Fibroblast of mammary gland (primary cell): ENCODE results near the gene SLC16A5.
A peak's percentile ranks its signal among the peaks of the same experiment; 100 is the strongest.

Experiments
- DNase-seq: peaks from one replicate; pipeline ENCODE4 v3.0.0-alpha.2; 2010; ENCODE audit warnings: low read depth
- H3K4me3 ChIP-seq: 2 replicates; pipeline ENCODE4 v1.5.1; 2011; ENCODE audit warnings: low read depth, mild to moderate bottlenecking, low read length, moderate library complexity; ENCODE audit not compliant: control insufficient read depth
- TF ChIP-seq, protein P1 (sequence below): conservative IDR thresholded peaks from 2 replicates; pipeline ENCODE4 v1.5.1; 2011; ENCODE audit warnings: low read depth, low read length, inconsistent platforms; ENCODE audit not compliant: control insufficient read depth, insufficient read depth

SLC16A5 gene

DNA sequence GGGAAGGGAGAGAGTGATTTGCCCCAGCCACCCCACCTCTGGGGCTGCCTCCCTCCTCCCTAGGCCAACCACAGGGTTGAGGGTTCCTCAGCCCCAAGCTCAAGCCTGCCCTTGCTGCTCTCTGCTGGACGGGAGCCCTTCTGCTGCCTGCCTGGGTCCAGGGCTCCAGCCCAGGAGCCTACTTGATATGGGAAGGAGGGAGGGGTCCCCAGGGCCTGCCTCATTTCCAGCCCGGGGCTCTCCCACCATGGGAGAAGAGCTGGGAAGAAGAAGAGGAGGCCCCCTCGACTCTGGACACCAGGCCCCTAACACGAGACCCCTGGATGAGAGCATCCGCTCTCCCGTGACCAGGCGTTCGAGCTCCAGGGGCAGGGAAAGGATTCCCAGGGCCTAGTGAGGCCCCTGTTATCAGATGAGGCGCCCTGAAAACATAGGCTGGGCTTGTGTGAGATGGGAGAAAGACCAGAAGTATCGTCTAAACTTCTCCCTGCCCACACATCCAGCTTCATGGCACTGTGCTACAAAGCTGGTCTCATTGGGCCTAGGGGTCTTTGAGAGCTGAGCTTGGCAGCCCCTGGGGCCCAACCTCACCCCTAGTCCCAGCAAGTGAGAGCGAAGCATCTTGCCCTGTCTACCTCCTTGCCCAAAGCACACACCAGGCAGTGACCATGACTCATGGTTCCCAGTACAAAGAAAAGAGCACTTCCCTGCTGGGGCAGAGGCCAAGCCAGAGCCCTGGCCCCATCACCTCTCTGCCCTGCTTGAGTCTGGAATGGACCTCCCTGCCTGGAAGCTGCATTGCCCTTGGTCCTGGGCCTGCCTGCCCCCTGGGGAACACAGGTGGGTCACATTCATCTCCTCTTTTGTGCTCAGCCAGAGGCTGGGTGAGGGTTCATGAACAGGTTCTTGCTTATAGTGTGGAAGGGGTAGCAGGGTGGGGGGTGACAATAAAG, 987 bp downstream of the SLC16A5 start:
- TF ChIP-seq, protein P1, sequence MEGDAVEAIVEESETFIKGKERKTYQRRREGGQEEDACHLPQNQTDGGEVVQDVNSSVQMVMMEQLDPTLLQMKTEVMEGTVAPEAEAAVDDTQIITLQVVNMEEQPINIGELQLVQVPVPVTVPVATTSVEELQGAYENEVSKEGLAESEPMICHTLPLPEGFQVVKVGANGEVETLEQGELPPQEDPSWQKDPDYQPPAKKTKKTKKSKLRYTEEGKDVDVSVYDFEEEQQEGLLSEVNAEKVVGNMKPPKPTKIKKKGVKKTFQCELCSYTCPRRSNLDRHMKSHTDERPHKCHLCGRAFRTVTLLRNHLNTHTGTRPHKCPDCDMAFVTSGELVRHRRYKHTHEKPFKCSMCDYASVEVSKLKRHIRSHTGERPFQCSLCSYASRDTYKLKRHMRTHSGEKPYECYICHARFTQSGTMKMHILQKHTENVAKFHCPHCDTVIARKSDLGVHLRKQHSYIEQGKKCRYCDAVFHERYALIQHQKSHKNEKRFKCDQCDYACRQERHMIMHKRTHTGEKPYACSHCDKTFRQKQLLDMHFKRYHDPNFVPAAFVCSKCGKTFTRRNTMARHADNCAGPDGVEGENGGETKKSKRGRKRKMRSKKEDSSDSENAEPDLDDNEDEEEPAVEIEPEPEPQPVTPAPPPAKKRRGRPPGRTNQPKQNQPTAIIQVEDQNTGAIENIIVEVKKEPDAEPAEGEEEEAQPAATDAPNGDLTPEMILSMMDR: no peak
- peak overlapping the region; percentile 46 for H3K4me3 ChIP-seq
- peak; percentile 60 for DNase-seq

DNA sequence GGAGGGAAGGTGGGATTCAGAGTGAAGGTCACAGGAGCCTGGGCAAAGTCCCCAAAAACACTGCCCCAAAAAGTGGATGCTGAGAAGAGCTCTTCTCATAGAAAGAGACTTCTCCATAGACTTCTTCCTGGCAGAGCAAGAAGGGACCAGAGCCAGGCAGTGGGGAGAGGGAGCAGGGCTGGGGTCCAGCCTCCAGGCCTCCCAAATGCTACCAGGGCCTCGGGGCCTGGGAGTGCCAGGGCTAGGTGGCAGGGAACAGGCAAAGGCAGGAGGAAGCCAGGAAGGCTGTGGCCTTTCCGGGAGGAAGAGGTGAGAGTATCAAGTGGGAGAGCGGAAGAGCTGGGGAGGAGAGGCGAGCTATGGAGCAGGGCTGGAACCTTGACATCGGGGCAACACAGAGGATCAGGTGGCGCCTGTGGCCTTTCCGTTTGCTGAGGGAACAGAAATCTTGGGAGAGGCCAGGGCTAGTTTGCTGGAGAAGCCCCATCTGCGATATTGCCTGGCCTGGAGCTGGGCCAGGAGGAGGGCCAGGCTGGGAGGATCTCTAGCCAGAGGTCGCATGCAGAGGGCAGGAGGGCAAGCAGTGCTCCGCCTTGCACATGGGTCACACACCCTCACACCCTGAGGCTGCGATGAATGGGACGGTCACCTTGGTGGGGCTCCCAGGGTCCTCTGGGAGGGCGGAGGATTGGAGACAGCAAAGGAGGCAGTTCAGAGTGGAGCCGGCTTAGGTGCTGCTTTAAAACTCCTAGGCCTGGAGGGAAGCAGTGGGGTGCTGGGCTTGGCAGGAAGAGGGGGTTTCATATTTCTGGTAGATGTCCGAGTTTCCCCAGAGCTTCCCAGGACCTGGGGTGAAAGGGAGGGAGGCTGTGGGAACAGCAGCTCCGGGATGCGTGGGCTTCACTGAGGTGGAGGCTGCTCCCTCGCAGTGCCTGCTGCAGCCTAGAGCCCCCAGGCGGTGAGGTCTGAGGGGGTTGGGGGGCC, 3.4 kb downstream of the SLC16A5 start:
- no peak overlapping the region for H3K4me3 ChIP-seq
- TF ChIP-seq, protein P1: no peak
- DNase-seq: no peak

DNA sequence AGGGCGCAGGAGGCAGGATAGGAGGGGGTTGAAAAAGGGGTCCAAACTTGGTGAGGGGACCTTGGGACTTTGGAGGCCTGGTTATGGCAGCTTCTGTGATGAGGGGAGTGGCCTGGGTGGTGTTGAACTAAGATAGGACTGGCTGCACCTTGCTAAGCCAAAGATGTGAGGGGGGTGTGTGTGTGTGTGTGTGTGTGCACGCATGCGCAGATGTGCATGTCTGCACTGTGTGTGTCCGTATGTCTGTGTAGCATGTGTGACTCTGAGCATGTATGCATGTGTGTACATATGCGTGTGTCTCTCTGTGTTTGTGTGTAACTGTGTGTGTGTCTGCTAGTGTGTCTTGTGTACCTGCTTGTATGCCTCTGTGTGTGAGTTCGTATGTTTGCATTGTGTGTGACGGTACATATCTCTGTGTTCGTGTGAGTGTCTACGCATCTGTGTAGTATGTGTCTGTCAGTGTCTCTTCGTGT, 4.1 kb downstream of the SLC16A5 start:
- no peak overlapping the region for H3K4me3 ChIP-seq
- TF ChIP-seq, protein P1: no peak
- no peak for DNase-seq

DNA sequence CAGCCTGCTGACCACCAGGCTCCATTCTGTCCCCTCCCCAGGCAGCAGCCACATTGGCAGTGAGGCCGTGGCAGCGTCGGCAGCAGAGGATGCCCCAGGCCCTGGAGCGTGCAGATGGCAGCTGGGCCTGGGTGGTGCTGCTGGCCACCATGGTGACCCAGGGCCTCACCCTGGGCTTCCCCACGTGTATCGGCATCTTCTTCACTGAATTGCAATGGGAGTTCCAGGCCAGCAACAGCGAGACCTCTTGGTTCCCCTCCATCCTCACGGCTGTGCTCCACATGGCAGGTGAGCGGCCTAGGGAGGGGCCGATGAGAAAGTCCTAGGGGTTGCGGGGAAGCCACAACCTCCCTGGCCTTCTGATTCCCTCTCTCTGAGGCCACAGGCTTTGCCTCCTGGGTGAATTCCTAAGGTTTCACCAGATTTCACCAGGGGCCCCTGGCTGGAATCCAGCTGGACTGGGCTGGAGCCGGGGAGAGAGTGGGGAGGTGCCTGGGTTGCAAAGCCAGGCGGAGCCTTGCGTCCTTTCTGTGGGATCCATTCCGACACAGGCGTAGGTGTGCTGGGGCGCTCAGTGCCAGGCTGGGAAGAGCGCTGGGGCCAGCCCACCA, 5.9 kb downstream of the SLC16A5 start:
- no peak for DNase-seq
- no peak overlapping the region for H3K4me3 ChIP-seq
- TF ChIP-seq, protein P1: no peak

DNA sequence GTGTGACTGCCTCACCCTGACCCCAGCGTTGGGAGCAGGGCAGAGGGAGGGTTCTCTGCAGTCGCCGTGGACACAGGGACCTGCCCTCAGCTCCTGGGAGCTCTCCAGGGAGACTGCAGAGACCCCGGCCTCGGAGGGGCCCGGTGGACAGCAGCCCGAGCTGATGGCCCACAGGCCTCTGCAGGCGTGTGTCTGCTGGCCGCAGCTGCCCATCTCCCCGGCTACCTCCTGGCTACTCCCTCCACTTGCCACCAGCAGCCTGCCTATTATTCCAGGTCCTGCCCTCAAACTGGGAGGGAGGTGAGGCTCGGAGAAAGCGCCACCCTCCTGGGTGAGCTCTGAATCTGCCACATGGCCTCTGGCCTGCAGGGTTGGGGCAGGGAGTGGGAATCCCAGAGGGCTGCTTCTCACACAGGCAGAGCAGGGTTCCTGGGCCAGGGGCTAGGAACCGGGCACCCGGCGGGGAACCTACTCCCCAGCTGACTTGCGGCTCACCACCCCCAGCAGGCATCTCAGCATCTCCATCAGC, 7.2 kb downstream of the SLC16A5 start:
- no peak for DNase-seq
- TF ChIP-seq, protein P1: no peak
- H3K4me3 ChIP-seq: no peak overlapping the region

DNA sequence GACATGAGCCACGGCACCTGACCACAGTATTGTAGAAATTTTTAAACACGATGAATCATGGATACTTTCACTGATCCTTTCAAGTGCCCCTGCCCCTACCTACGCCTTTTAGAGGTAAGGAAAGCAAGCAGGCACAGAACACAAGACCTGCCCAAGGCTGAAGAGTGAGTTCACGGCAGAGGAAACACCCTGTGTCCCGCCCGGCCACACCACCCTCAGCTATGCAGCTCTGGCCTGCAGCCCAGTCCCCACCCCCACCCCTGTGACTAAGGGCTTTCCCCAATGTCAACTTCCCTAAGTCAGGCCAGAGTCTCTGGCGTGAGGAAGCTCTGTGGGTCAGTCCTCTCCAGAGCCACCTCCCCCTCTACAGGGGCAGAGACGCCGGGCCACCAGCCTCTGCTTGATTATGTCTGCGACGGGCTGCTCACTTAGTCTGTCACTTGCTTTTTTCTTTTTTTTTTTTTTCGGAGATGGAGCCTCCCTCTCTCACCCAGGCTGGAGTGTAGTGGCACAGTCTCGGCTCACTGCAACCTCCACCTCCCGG, 8.4 kb downstream of the SLC16A5 start:
- TF ChIP-seq, protein P1: no peak
- DNase-seq: peak; percentile 69
- H3K4me3 ChIP-seq: no peak overlapping the region
